ENCODE data around the gene SKP1.
"Not testable (repeated sequence)": the region's sequence is repeated elsewhere in the genome, so short reads cannot be mapped to it uniquely, and the experiment has no call there.

The SKP1 gene

DNA sequence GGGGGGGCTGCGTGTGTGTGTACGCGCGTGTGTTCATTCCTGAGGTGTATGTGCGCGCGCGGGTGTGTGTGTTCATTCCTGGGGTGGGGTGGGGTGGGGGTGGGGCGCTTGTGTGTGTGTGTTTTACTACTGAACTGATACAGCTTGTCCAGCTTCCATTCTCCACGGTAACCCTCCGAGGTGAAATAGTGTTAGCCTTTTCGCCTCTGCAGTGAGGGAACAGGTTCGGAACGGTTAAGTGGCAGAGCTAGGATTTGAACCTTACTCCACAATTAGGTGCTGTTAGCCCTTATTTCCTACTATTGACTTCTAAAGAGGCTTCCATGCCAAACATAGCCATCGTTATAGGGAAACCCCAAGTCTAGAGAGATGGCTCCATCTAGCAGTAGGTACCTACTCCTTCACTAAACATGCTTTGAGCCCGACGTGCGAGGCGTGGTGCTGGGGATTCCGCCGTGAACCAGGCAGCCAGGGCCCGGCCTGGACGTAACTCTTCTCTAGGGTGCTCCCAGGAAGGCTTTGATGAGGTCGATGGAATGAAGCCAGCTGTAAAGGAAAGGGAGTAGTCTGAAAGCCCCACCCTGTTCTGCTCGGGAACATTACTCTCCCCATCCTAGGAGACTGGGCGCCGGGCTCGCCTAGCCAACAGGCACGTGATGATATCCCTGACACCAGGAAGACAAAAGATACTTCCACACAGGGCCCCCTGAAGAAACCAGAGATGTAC lies 782 bp upstream of the SKP1 start:
- no peak for DNase-seq (ENCODE audit: low spot score)

GRCh38 chr5:134175921-134176510 lies 734 bp downstream of the SKP1 start:
- DNase-seq (ENCODE audit: low spot score) = peak; percentile 50

- DNase-seq (ENCODE audit: low spot score) = peak; percentile 60
These were observed 1.6 kb downstream of the SKP1 start for GRCh38 chr5:134174841-134175839.

- peak; percentile 29 for DNase-seq (ENCODE audit: low spot score)
These were observed 4.8 kb downstream of the SKP1 start for GRCh38 chr5:134171972-134172371.

DNA sequence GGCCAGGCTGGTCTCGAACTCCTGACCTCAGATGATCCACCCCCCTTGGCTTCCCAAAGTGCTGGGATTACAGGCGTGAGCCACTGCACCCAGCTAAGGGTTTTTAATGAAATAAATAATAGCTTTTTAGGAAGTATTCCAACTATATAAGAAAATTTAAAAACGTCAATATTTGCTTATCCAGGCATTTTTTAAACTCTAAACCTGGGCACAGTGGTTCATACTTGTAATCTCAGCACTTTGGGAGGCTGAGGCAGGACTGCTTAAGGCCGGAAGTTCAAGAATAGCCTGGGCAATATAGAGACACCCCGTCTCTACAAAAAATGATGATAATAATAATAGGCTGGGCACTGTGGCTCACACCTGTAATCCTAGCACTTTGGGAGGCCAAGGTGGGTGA lies 14.2 kb downstream of the SKP1 start:
- no peak for DNase-seq (ENCODE audit: low spot score)

DNA sequence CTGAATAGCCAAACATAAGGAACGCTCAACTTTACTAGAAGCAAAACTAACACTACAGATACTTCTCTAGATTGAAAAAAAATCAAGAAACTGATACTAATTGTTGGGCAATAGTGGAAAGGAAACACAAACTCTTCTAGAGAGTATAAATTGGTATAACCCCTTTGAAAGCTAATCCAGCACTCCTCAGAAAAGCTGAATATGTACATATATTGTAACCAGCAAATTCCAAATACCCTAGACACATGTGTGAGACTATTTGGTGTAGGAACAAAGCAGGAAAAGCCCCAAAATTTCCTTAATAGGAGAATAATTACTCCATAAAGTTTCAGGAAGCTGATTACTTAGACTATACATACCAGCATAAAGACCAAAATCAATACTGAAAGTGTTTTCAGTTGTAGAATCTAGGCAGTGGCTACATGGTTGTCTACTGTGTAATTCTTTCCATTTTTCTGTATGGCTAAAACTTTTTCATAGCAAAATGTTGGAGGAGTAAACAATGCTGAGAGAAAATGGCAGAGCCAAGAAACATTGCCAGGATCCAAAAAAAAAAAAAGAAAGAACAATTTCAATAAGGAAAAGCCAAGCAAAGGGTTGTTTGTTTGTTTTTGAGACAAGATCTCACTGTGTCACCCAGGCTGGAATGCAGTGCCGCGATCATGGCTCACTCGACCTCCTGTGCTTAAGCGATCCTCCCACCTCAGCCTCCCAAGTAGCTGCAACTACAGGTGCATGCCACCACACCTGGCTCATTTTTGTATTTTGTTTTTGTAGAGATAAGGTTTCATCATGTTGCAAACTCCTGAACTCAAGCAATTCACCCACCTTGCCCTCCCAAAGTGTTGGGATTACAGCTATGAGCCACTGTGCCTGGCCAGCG lies 15.0 kb downstream of the SKP1 start:
- no peak for DNase-seq (ENCODE audit: low spot score)

DNA sequence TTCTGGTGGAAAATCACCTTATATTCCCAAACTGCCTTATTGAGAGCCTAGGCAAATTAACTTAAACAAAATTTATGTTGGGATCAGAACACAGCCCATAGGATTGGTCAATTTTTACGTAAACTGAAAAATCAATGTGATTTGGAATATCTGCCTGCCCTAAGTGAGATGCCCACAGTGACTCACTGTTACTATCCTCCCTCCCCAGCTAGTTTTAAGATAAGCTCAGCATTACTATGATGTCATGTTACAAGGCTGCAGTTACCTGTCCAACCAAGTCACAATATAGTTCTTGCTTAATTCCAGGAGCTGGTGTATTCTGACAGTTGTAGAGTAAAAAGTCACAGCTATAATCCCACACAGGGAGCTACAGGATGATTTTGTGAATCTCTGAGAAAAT lies 23.1 kb downstream of the SKP1 start:
- DNase-seq (ENCODE audit: low spot score) = no peak

DNA sequence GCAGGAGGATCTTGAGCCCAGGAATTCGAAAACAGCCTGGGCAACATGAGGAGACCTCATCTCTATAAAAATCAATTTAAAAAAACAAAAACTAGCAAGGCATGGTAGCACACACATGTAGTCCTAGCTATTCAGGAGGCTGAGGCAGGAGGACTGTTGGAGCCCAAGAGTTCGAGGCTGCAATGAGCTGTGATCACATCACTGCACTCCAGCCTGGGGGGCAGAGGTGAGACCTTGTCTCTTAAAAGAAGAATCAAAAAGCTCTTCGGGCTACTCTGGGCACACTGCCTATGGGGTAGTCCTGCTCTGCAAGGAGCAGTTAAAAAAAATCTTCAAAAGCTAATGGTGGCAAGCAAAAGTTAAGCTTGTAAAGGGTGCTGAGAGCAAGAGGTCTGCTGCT lies 23.5 kb downstream of the SKP1 start:
- DNase-seq (ENCODE audit: low spot score) = no peak

DNA sequence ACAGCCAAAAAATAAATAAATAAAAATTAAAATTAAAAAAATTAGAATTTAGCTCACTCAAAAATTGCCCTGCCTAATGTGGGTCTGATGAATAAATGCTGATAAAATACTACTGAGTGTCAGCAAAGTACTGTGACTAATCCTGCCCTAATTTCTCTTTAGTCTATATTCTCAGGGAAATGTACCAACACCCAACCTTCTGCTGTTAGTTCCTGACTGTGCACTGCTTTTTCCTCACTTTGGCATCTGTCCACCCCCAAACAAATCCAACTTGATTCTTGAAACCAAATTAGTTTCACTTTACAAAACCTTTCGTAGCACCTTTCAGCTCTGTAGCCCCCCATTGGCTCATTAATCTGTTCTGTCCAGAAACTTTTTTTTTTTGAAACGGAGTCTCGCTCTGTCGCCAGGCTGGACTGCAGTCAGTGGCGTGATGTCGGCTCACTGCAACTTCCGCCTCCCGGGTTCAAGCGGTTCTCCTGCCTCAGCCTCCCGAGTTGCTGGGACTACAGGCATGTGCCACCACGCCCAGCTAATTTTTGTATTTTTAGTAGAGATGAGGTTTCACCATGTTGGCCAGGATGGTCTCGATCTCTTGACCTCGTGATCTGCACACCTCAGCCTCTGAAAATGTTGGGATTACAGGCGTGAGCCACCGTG lies 24.4 kb downstream of the SKP1 start:
- DNase-seq (ENCODE audit: low spot score) = not testable (repeated sequence)

DNA sequence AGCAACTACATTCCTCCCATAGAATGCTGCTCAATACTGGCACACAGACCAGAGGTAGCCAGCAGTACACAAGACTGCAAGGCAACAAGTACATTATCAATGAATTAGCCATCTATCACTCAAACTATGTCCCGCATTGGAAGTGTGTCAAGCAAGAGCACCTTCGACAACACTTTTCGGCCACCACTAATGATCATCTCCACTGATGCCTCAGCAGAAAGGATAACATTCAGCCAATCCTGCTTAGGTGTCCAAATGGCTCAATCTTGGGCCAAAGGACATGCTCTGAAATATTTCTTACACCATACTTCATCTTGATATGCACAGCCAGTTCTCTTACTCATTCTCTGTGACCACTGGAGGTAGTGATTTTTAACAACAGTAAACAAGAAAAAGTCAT lies 25.0 kb downstream of the SKP1 start:
- no peak for DNase-seq (ENCODE audit: low spot score)

GRCh38 chr5:134149571-134150303 lies 27.0 kb downstream of the SKP1 start:
- no peak for DNase-seq (ENCODE audit: low spot score)

DNA sequence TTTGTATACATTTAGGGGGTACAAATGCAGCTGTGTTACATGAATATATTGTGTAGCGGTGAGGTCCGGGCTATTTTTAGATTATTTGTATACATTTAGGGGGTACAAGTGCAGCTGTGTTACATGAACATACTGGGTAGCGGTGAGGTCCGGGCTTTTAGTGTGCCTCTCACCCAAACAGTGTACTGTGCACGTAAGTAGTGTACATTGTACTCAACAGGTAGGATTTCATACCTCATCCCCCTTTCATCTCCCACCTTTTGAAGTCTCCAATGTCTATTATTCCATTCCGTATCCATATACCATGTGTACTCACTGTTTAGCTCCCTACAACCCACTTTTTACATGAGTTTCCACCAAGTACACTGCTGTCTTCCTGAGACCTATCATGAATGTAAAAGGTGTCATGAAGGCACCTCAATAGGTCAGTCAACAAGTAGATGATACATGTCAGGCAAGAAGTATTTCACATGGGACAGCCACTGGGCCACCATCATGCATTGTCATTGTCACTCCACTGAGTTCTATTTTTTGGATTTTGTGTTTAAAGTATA lies 27.7 kb downstream of the SKP1 start:
- no peak for DNase-seq (ENCODE audit: low spot score)

DNA sequence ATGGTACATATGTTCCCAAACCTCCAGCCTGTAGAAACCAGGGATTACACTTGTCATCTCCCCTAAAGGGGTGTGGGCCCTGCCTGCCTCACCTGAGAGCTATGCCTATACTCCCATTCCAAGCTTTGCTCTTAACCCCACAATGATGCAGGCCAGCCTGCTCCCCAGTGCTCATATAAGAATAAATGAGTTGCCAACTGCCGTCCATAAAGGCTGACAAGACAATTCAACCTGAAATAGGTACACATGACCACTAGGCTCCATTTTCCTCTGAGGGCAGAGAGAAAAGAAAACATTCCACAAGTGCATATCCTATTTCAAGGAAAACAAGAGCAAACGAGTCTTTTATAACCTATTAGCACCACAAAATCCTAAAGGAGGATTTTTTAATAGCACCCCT lies 28.4 kb downstream of the SKP1 start:
- DNase-seq (ENCODE audit: low spot score) = no peak

GRCh38 chr5:134146651-134147518 lies 29.9 kb downstream of the SKP1 start:
- DNase-seq (ENCODE audit: low spot score) = no peak

DNA sequence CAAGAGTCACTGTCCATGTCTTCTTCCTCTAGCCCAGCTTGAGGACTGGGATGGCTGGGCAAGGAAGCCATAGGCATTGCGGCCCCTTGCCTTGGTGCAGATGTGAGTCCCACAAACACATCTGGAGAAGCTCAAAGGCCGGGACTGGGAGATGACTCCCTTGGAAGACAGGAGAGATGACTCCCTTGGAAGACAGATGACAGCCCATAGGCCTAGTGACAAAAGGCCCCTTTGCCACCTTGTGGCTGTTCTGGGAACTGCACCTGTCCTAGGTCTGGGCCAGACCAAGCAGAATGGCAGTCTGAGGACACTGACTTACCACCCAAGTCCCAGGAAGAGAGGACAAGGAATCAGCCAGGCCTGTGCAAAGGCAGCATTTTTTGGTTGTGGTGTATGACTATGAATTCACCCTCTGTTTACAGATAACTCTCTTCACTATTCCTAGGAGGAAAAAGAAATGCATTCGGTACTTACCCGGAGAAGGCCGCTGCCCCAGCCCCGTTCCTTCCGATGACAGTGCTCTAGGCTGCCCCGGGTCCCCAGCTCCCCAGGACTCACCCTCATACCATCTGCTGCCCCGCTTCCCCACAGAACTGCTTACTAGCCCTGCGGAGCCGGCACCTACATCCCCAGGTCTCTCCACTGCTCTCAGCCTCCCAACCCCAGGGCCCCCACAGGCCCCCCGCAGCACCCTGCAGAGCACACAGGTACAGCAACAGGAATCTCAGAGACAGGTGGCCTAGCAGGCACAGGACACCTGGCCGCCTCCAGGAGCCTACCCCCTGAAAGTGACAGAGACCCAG lies 30.8 kb downstream of the SKP1 start:
- peak; percentile 81 for DNase-seq (ENCODE audit: low spot score)

GRCh38 chr5:134145041-134145757 lies 31.6 kb downstream of the SKP1 start:
- no peak for DNase-seq (ENCODE audit: low spot score)

Data from hematopoietic multipotent progenitor cell treated with erythropoietin and hydrocortisone succinate and interleukin-3 and kit ligand, for 15 days (in vitro differentiated cells).